Breast epithelium (tissue), 4 donors: Measurements from ENCODE around the gene A4GALT. TPM values are rescaled to one million over a fixed set of nuclear protein-coding genes. Genes with fewer than 3 reads are reported as not detected.

ENCODE experiments used
- DNase-seq, 2 donors: peaks; one replicate each; pipeline ENCODE4 v3.0.0-alpha.2; 2019; ENCODE audit warnings: low spot score in 2 of 2
- H3K27ac ChIP-seq, 2 donors: fragments of 200-600 bp; sonication (generic) in 1 of 2; one replicate each; pipeline ENCODE4 v1.5.1; 2016 to 2019; ENCODE audit warnings: mild to moderate bottlenecking in 1 of 2
- H3K27me3 ChIP-seq, 2 donors: fragments of 200-600 bp; sonication (generic) in 1 of 2; one replicate each; pipeline versions ENCODE4 v1.5.1 to v1.6.0; 2017 to 2019; ENCODE audit warnings: control low read depth in 1 of 2, mild to moderate bottlenecking in 1 of 2
- H3K36me3 ChIP-seq: fragments of 200-600 bp; one replicate; pipeline ENCODE4 v1.5.1; 2019
- H3K4me1 ChIP-seq, 2 donors: fragments of 200-600 bp; sonication (generic); one replicate each; pipeline ENCODE4 v1.5.1; 2016 to 2019; ENCODE audit warnings: control low read depth in 1 of 2
- H3K4me3 ChIP-seq, 3 donors: fragments of 200-600 bp; sonication (generic); 1 replicate in 2 of 3; 2 replicates in 1 of 3; pipeline ENCODE4 v1.5.1; 2016 to 2019; ENCODE audit warnings: mild to moderate bottlenecking in 3 of 3, moderate library complexity in 2 of 3
- H3K9me3 ChIP-seq, 2 donors: fragments of 200-600 bp; sonication (generic) in 1 of 2; one replicate each; pipeline ENCODE4 v1.5.1; 2016 to 2019; ENCODE audit warnings: control low read depth in 1 of 2
- CTCF ChIP-seq, 3 donors: fragments of 450-650 bp; IDR thresholded peaks; one replicate each; pipeline ENCODE4 v1.5.1; 2016 to 2017; ENCODE audit warnings: antibody characterized with exemption in 3 of 3, mild to moderate bottlenecking in 3 of 3, moderate library complexity in 3 of 3
- POLR2A ChIP-seq: fragments of 450-650 bp; IDR thresholded peaks from one replicate; pipeline ENCODE4 v1.6.1; 2016; ENCODE audit warnings: antibody characterized with exemption, mild to moderate bottlenecking, moderate library complexity
- POLR2AphosphoS5 ChIP-seq, 3 donors: sonication (generic); formaldehyde crosslinking; IDR thresholded peaks; one replicate each; pipeline ENCODE4 v1.6.1; 2017; ENCODE audit warnings: antibody characterized with exemption in 3 of 3
- intact Hi-C: fragments of 100-400 bp; cut with DNase I; formaldehyde crosslinking; loops from one replicate; pipeline ENCODE4 v1.15.1; 2023; ENCODE audit warnings: low total_unique reads
- total RNA-seq, 3 donors: library from RNA; depleted of rRNA; stranded (reverse); fragments of >200 nt; gene quantifications; one replicate each; pipeline ENCODE4 v1.1.0, GENCODE V29; 2016

Gene A4GALT
- total RNA-seq, 3 donors from 2014 or later: 6.6 to 32.8 (median 22.9) TPM

GRCh38 chr22:42697542-42698013, 23.1 kb downstream of the A4GALT start:
- Histone ChIP-seq H3K9me3 (no peaks in the 10 kb centered on the region), H3K27ac (peak overlapping the region; percentile 71 to 82), H3K4me3 (no peak overlapping the region), H3K27me3 (no peaks in the 10 kb centered on the region), H3K4me1 (no peaks in the 10 kb centered on the region), H3K36me3 (no peaks in the 10 kb centered on the region)
- TF ChIP-seq POLR2AphosphoS5 (IDR thresholded peaks at IDR 0.05): peak in 1 of 3 donors; percentile 58
- no peak for TF ChIP-seq POLR2A
- TF ChIP-seq CTCF (IDR thresholded peaks at IDR 0.05): no peak
- intact Hi-C loops: loop anchor here (5.0 kb wide), 1 partner anchor 45 kb away; no protein-coding TSS in a partner anchor
- DNase-seq: peak in 1 of 2 donors; percentile 62

GRCh38 chr22:42696331-42696967, 24.2 kb downstream of the A4GALT start:
- Histone ChIP-seq H3K4me3 (no peak overlapping the region), H3K4me1 (no peaks in the 10 kb centered on the region), H3K27ac (peak overlapping the region; percentile 71 to 82), H3K27me3 (no peaks in the 10 kb centered on the region), H3K36me3 (no peaks in the 10 kb centered on the region), H3K9me3 (no peaks in the 10 kb centered on the region)
- TF ChIP-seq POLR2AphosphoS5 (IDR thresholded peaks at IDR 0.05): no peak
- TF ChIP-seq CTCF (IDR thresholded peaks at IDR 0.05): no peak
- no peak for TF ChIP-seq POLR2A
- intact Hi-C loops: loop anchor here (5.0 kb wide), 1 partner anchor 44 kb away; no protein-coding TSS in a partner anchor
- no peak for DNase-seq

- Histone ChIP-seq H3K27me3 (no peaks in the 10 kb centered on the region), H3K27ac (no peak overlapping the region), H3K4me3 (no peak overlapping the region), H3K36me3 (no peaks in the 10 kb centered on the region), H3K4me1 (no peaks in the 10 kb centered on the region), H3K9me3 (no peaks in the 10 kb centered on the region)
- intact Hi-C loops: loop anchor here (5.0 kb wide), 1 partner anchor 43 kb away; no protein-coding TSS in a partner anchor
- no peak for TF ChIP-seq POLR2AphosphoS5 (IDR thresholded peaks at IDR 0.05)
- TF ChIP-seq CTCF (IDR thresholded peaks at IDR 0.05): no peak
- no peak for TF ChIP-seq POLR2A
- DNase-seq: no peak
These were observed 25.4 kb downstream of the A4GALT start for GRCh38 chr22:42695294-42695693.

- Histone ChIP-seq H3K4me3 (no peak overlapping the region), H3K4me1 (peaks cover 0 to under 1% of the 10 kb centered on the region in 2 donors), H3K9me3 (no peaks in the 10 kb centered on the region), H3K36me3 (no peaks in the 10 kb centered on the region), H3K27me3 (no peaks in the 10 kb centered on the region), H3K27ac (no peak overlapping the region)
- DNase-seq: no peak
- intact Hi-C loops: no loop called here
- TF ChIP-seq CTCF (IDR thresholded peaks at IDR 0.05): no peak
- TF ChIP-seq POLR2AphosphoS5 (IDR thresholded peaks at IDR 0.05): no peak
- TF ChIP-seq POLR2A: no peak
These were observed 26.6 kb downstream of the A4GALT start for GRCh38 chr22:42693763-42694683.
